Tibial nerve (tissue), 4 donors: ENCODE measurements around the gene TAOK1. TPM values are rescaled to one million over a fixed set of nuclear protein-coding genes. Genes with fewer than 3 reads are reported as not detected.

ENCODE experiments used
- DNase-seq, 2 donors: peaks; one replicate each; pipeline ENCODE4 v3.0.0-alpha.2; 2019; ENCODE audit warnings: low spot score in 2 of 2
- H3K27ac ChIP-seq, 4 donors: fragments of 200-600 bp; sonication (generic) in 3 of 4; one replicate each; pipeline ENCODE4 v1.5.1; 2017 to 2019; ENCODE audit warnings: mild to moderate bottlenecking in 1 of 4
- H3K27me3 ChIP-seq, 2 donors: fragments of 200-600 bp; sonication (generic) in 1 of 2; one replicate each; pipeline versions ENCODE4 v1.5.1 to v1.6.0; 2017 to 2019
- H3K36me3 ChIP-seq, 3 donors: fragments of 200-600 bp; sonication (generic); one replicate each; pipeline ENCODE4 v1.5.1; 2018 to 2019
- H3K4me1 ChIP-seq, 4 donors: fragments of 200-600 bp; sonication (generic) in 3 of 4; one replicate each; pipeline ENCODE4 v1.5.1; 2017 to 2019
- H3K4me3 ChIP-seq, 4 donors: fragments of 200-600 bp; sonication (generic) in 3 of 4; one replicate each; pipeline ENCODE4 v1.5.1; 2017 to 2019; ENCODE audit warnings: mild to moderate bottlenecking in 1 of 4, moderate library complexity in 1 of 4
- H3K9me3 ChIP-seq, 4 donors: fragments of 200-600 bp; sonication (generic) in 3 of 4; one replicate each; pipeline ENCODE4 v1.5.1; 2017 to 2019
- EP300 ChIP-seq, 2 donors: sonication (generic); formaldehyde crosslinking; IDR thresholded peaks; one replicate each; pipeline ENCODE4 v1.6.1; 2017; ENCODE audit warnings: antibody characterized with exemption in 2 of 2, mild to moderate bottlenecking in 1 of 2
- POLR2A ChIP-seq, 2 donors: fragments of 450-650 bp; IDR thresholded peaks; one replicate each; pipeline ENCODE4 v1.6.1; 2017; ENCODE audit warnings: antibody characterized with exemption in 2 of 2, mild to moderate bottlenecking in 2 of 2, moderate library complexity in 2 of 2
- WGBS, 2 donors: methylation state at CpG; one replicate each; pipeline ENCODE4 v1.1.5; 2018; 5-methylcytosine and 5-hydroxymethylcytosine counted together
- total RNA-seq, 4 donors: library from RNA; depleted of rRNA; stranded (reverse); fragments of >200 nt; gene quantifications; one replicate each; pipeline ENCODE4 v1.1.0, GENCODE V29; 2016
- TF ChIP-seq, protein P1 (sequence below), 5 experiments: fragments of 200-600 bp in 3 of 5; fragments of 450-650 bp in 2 of 5; sonication (generic) in 3 of 5; IDR thresholded peaks; one replicate each; pipeline ENCODE4 v1.5.1; 2016 to 2019; ENCODE audit warnings: antibody characterized with exemption in 5 of 5, mild to moderate bottlenecking in 3 of 5, moderate library complexity in 2 of 5

The TAOK1 gene
- total RNA-seq, 4 donors from 2014 or later, result 63.0 to 86.1 (median 73.7) TPM

- no peaks in the 10 kb centered on the region for H3K27me3 ChIP-seq
- TF ChIP-seq EP300 (IDR thresholded peaks at IDR 0.05), result no peak
- TF ChIP-seq, protein P1, sequence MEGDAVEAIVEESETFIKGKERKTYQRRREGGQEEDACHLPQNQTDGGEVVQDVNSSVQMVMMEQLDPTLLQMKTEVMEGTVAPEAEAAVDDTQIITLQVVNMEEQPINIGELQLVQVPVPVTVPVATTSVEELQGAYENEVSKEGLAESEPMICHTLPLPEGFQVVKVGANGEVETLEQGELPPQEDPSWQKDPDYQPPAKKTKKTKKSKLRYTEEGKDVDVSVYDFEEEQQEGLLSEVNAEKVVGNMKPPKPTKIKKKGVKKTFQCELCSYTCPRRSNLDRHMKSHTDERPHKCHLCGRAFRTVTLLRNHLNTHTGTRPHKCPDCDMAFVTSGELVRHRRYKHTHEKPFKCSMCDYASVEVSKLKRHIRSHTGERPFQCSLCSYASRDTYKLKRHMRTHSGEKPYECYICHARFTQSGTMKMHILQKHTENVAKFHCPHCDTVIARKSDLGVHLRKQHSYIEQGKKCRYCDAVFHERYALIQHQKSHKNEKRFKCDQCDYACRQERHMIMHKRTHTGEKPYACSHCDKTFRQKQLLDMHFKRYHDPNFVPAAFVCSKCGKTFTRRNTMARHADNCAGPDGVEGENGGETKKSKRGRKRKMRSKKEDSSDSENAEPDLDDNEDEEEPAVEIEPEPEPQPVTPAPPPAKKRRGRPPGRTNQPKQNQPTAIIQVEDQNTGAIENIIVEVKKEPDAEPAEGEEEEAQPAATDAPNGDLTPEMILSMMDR (IDR thresholded peaks at IDR 0.05), result no peak
- TF ChIP-seq POLR2A (IDR thresholded peaks at IDR 0.05), result no peak
- H3K4me3 ChIP-seq, result no peak overlapping the region
- no peak for DNase-seq
- 53 to 57% methylated on average over 2 of the region's 2 CpGs for WGBS, 2 donors
- peaks cover 0 to 37% (median 27%) of the 10 kb centered on the region in 4 donors for H3K4me1 ChIP-seq
- H3K27ac ChIP-seq, result no peak overlapping the region
- H3K9me3 ChIP-seq, result no peaks in the 10 kb centered on the region
- H3K36me3 ChIP-seq, result peaks cover 0 to 30% (median 4%) of the 10 kb centered on the region in 3 donors
Observed at GRCh38 chr17:29396066-29396465, 5.9 kb downstream of the TAOK1 start.

DNA sequence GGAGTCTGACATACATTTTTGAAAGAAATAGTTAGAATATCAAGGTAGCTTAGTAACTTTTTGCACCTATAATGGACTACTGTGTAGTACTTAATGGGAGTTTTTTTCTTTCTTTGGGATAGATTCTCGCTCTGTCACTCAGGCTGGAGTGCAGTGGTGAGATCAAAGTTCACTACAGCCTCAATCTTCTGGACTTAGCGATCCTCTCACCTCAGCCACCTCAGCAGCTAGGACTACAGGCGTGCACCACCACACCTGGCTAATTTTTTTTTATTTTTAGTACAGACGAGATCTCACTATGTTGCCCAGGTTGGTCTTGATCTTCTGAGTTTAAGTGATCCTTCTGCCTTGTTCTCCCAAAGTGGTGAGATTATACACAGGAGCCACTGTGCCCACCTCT is 9.5 kb downstream of the TAOK1 start:
- H3K27me3 ChIP-seq, result no peaks in the 10 kb centered on the region
- no peak for DNase-seq
- H3K4me1 ChIP-seq, result peaks cover 0 to 20% (median 3%) of the 10 kb centered on the region in 4 donors
- no peaks in the 10 kb centered on the region for H3K9me3 ChIP-seq
- TF ChIP-seq POLR2A (IDR thresholded peaks at IDR 0.05) (no peak), EP300 (IDR thresholded peaks at IDR 0.05) (no peak)
- TF ChIP-seq, protein P1 (IDR thresholded peaks at IDR 0.05), result no peak
- H3K4me3 ChIP-seq, result no peak overlapping the region
- 93 to 96% methylated on average over 4 of the region's 4 CpGs for WGBS, 2 donors
- no peak overlapping the region for H3K27ac ChIP-seq
- H3K36me3 ChIP-seq, result peaks cover 0 to 40% (median 4%) of the 10 kb centered on the region in 3 donors

DNA sequence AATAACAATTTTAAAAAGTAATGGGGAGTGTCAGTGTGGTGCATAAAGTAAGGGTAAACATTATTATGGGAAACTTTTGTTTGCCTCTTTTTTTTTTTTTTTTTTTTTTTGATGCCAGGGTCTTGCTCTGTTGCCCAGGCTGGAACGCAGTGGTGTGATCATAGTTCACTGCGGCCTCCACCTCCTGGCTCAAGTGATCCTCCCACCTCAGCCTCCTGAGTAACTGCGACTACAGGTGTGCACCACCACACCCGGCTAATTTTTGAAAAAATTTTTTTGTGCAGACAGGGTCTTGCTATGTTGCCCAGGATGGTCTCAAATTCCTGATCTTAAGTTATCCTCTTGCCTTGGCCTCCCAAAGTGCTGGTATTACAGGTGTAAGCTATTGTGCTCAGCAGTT is 10.7 kb downstream of the TAOK1 start:
- Histone ChIP-seq H3K4me3 (no peak overlapping the region), H3K9me3 (no peaks in the 10 kb centered on the region), H3K27me3 (no peaks in the 10 kb centered on the region), H3K4me1 (peaks cover 0 to 16% (median 0%) of the 10 kb centered on the region in 4 donors), H3K27ac (no peak overlapping the region), H3K36me3 (peaks cover 0 to 50% (median 4%) of the 10 kb centered on the region in 3 donors)
- 97% methylated on average over 4 of the region's 4 CpGs for WGBS, 2 donors
- no peak for DNase-seq
- TF ChIP-seq, protein P1 (IDR thresholded peaks at IDR 0.05), result no peak
- TF ChIP-seq POLR2A (IDR thresholded peaks at IDR 0.05), result no peak
- no peak for TF ChIP-seq EP300 (IDR thresholded peaks at IDR 0.05)

GRCh38 chr17:29401258-29401657 is 11.1 kb downstream of the TAOK1 start:
- peaks cover 0 to 50% (median 4%) of the 10 kb centered on the region in 3 donors for H3K36me3 ChIP-seq

DNA sequence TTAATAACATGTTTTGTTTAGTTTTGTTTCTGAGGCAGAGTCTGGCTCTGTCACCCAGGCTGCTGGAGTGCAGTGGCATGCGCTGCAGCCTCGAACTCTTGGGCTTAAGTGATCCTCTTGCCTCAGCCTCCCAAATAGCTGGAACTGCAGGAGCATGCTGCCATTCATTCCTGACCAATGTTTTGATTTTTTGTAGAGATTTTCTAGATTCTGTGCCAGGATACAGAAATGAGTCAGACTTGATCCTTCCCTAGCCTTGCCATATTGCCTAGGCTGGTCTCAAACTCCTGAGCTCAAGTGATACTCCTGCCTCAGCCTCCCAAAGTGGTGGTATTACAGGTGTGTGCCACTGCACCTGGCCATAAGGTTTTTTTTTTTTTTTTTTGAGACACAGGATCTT is 17.7 kb downstream of the TAOK1 start:
- whole genome bisulfite sequencing, 2 donors, result 91 to 94% methylated on average over 2 of the region's 2 CpGs

More at GRCh38 chr17:29401258-29401657, 11.1 kb downstream of the TAOK1 start:
- TF ChIP-seq, protein P1 (IDR thresholded peaks at IDR 0.05), result no peak
- no peak for TF ChIP-seq POLR2A (IDR thresholded peaks at IDR 0.05)
- no peak for TF ChIP-seq EP300 (IDR thresholded peaks at IDR 0.05)
- no peak overlapping the region for H3K4me3 ChIP-seq
- DNase-seq, result no peak
- H3K9me3 ChIP-seq, result no peaks in the 10 kb centered on the region
- no peaks in the 10 kb centered on the region for H3K27me3 ChIP-seq
- 85 to 93% methylated on average over 4 of the region's 4 CpGs for WGBS, 2 donors
- H3K4me1 ChIP-seq, result peaks cover 0 to 16% (median 0%) of the 10 kb centered on the region in 4 donors
- no peak overlapping the region for H3K27ac ChIP-seq

More for the DNA sequence above, 17.7 kb downstream of the TAOK1 start:
- H3K36me3 ChIP-seq, result peaks cover 0 to 34% (median 0%) of the 10 kb centered on the region in 3 donors
- H3K9me3 ChIP-seq, result no peaks in the 10 kb centered on the region
- no peaks in the 10 kb centered on the region for H3K27me3 ChIP-seq
- H3K4me3 ChIP-seq, result no peak overlapping the region
- DNase-seq, result no peak
- peaks cover 0 to 17% (median 4%) of the 10 kb centered on the region in 4 donors for H3K4me1 ChIP-seq
- TF ChIP-seq EP300 (IDR thresholded peaks at IDR 0.05), result no peak
- no peak for TF ChIP-seq POLR2A (IDR thresholded peaks at IDR 0.05)
- TF ChIP-seq, protein P1 (IDR thresholded peaks at IDR 0.05), result no peak
- no peak overlapping the region for H3K27ac ChIP-seq
